Psoas muscle (tissue), 8 donors: ENCODE data around the gene ACSL5. TPM values are rescaled to one million over a fixed set of nuclear protein-coding genes. Genes with fewer than 3 reads are reported as not detected.

Experiments used
- ATAC-seq, 4 donors: fragments of 200-7000 bp; cut with Tn5 transposase; one replicate each; pipeline ENCODE4 v1.9.1; 2020; ENCODE audit warnings: moderate library complexity in 3 of 4, mild to moderate bottlenecking in 2 of 4
- DNase-seq, 2 donors: peaks; one replicate each; pipeline ENCODE4 v3.0.0-alpha.2; 2020
- H3K27ac ChIP-seq: fragments of 200-600 bp; one replicate; pipeline ENCODE4 v1.8.0; 2022
- H3K27me3 ChIP-seq, 3 donors: fragments of 200-600 bp in 1 of 3; one replicate each; pipeline versions ENCODE4 v1.6.1 to v1.8.0; 2013 to 2022; ENCODE audit warnings: low read length in 2 of 3, mild to moderate bottlenecking in 2 of 3, moderate library complexity in 1 of 3; ENCODE audit not compliant: insufficient read depth in 3 of 3
- H3K36me3 ChIP-seq, 2 donors: fragments of 200-600 bp in 1 of 2; one replicate each; pipeline versions ENCODE4 v1.6.1 to v1.8.0; 2013 to 2022; ENCODE audit warnings: low read depth in 1 of 2, mild to moderate bottlenecking in 1 of 2, moderate library complexity in 1 of 2; ENCODE audit not compliant: insufficient read depth in 1 of 2
- H3K4me1 ChIP-seq: fragments of 200-600 bp; one replicate; pipeline ENCODE4 v1.8.0; 2022
- H3K4me3 ChIP-seq: fragments of 200-600 bp; one replicate; pipeline ENCODE4 v1.8.0; 2022; ENCODE audit warnings: mild to moderate bottlenecking
- H3K9me3 ChIP-seq: fragments of 200-600 bp; one replicate; pipeline ENCODE4 v1.8.0; 2022
- CTCF ChIP-seq: fragments of 200-600 bp; IDR thresholded peaks from one replicate; pipeline ENCODE4 v1.8.0; 2022; ENCODE audit warnings: antibody characterized with exemption
- WGBS, 3 donors: extraction: QIAGEN DNeasy Blood & Tissue Kit; methylation state at CpG; one replicate each; pipeline versions ENCODE4 v1.1.6 to v1.1.7; 2013; 5-methylcytosine and 5-hydroxymethylcytosine counted together
- intact Hi-C, 2 donors: fragments of 100-400 bp; cut with DNase I; formaldehyde crosslinking; loops; one replicate each; pipeline versions ENCODE4 v1.11.0 to v1.14.2; 2022
- polyA plus RNA-seq, 3 donors: library from polyadenylated mRNA; stranded (reverse); fragments of 200-250 nt; gene quantifications; one replicate each; pipeline ENCODE4 v1.2.3, GENCODE V29; 2013
- total RNA-seq, 4 donors: library from RNA; stranded (reverse); fragmentation: NEBNext Ultra II Directional in 2 of 4; extraction: Animal tissue kit (Norgen Biotek cat#: 25700) in 2 of 4; gene quantifications; one replicate each; pipeline versions ENCODE4 v1.2.1 to v1.2.4, GENCODE V29; 2021 to 2023
- donor health status: healthy with polysubstance abuse.
- donor health status: DM: no; HTN: no; CAD: no; lungs with moderate emphysema.
- donor health status: Bipolar disorder and iron deficiency.
- donor health status: healthy.
- donor health status: DM: yes; HTN: yes; CAD: no.
- donor health status: DM: no; HTN: no; CAD: no.
- donor health status: DM: no; HTN: no; CAD: no.
- donor health status: DM: yes; HTN: yes; CAD: no.

The ACSL5 gene
- total and polyA plus RNA-seq, 7 donors = 2.2 to 4.5 (median 3.4) TPM

DNA sequence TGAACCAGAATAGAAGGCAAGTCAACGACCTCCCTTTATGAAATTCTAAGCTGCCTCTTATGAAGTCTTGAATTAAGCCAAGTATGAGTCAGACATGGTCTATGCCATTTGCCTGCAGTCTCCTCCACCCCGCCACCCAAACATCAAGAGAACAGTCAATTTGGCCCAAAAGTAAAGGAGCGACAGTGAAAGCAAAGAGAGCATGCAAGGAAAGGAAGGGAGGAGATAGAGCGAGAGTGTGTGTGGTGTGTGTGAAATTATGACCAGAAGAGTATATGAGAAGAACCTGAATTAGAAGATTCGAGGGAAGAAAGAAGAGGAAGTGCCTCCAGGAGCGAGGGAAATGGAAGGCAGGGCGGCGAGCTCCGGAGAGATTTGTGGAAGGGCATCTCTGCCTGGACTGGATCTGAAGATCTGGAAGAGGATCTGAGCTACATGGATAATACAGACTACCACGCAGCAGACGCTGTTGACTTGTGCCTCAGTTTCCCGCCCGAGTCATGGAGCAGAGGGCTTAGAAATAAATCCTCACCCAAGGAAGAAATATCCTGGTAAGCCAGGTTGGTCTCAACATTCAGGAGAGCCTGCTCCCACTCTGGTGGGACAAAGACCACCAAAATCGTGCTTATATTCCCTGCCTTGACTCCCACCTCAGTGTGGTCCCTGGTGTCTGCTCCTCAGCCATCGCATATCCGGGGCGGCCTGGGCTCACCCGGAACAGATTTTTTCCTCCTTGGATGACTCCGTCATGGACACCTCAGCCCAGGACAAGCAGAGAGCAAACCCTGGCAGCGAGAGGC lies 72.3 kb downstream of the ACSL5 start:
- no peaks in the 10 kb centered on the region for H3K9me3 ChIP-seq
- H3K4me1 ChIP-seq = peaks cover 20% of the 10 kb centered on the region
- H3K36me3 ChIP-seq = peaks cover 0 to 53% of the 10 kb centered on the region in 2 donors
- peak overlapping the region; percentile 70 for H3K4me3 ChIP-seq
- H3K27me3 ChIP-seq = no peaks in the 10 kb centered on the region
- ATAC-seq (peak in 3 of 4 donors; percentile 47 to 51 (median 49)), DNase-seq (no peak)
- WGBS, 3 donors = 4% methylated on average over 20 of the region's 20 CpGs
- peak overlapping the region; percentile 84 for H3K27ac ChIP-seq
- intact Hi-C loops = loop anchor here (5.0 to 10.0 kb wide), 2 partner anchors 261 to 264 kb away; partner anchors contain the start of gene GPAM (in 2 of the 2)
- no peak for TF ChIP-seq CTCF

DNA sequence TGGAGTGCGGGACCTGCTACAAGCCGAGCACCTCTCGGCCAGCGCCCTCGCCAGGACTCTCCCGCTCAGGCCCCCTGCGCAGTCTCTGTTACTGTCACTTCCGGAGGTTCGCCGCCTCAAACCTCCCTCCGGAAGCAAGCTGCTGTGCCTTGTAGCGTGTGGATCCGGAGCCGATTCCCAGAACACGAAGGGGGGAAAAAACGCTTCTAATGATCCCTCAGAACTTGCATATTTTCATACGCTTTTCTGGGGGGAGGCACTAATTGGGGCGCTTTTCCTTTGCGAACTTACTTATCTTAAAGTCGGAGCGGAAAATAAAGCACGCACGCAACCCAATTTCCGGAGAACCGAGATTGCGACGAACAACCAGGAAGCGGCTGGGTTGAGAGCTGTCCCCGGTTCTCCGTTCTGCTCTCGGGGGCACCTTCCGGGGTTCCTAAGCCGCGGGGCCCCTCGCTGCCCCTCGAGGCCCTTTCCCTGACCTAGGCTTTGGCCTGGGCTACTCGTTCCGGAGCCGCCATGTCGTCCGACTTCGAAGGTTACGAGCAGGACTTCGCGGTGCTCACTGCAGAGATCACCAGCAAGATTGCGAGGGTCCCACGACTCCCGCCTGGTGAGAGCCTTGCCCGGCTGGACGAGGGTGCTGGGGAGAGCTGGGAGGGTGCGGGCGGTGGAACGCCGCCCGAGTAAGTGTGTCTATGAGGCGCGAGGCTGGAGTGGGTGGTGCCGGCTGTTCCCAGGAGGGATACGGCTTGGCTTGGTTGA lies 73.1 kb downstream of the ACSL5 start, which contains the start of the genes VTI1A and ZDHHC6:
Gene VTI1A (plus strand): TSS at position 361 of the 765 bp plus-strand sequence. CDS start 159 bp downstream, at position 520.
Gene ZDHHC6 (minus strand): TSS at position 60 of the 765 bp plus-strand sequence. CDS start 1,478 bp downstream, outside the sequence.
- intact Hi-C loops = loop anchor here (5.0 to 10.0 kb wide), 2 partner anchors 262 to 265 kb away; partner anchors contain the start of gene GPAM (in 2 of the 2)

GRCh38 chr10:112447620-112447928 lies 73.7 kb downstream of the ACSL5 start:
- H3K36me3 ChIP-seq = peaks cover 0 to 43% of the 10 kb centered on the region in 2 donors
- DNase-seq (no peak), ATAC-seq (no peak)
- H3K27ac ChIP-seq = peak overlapping the region; percentile 84
- WGBS, 3 donors = 3 to 5% (median 4%) methylated on average over 10 of the region's 10 CpGs
- H3K9me3 ChIP-seq = no peaks in the 10 kb centered on the region
- H3K4me3 ChIP-seq = peak overlapping the region; percentile 70
- H3K27me3 ChIP-seq = no peaks in the 10 kb centered on the region
- no peak for TF ChIP-seq CTCF
- intact Hi-C loops = loop anchor here (5.0 to 10.0 kb wide), 2 partner anchors 263 to 265 kb away; partner anchors contain the start of gene GPAM (in 2 of the 2)
- peaks cover 20% of the 10 kb centered on the region for H3K4me1 ChIP-seq

More for the DNA sequence above, 73.1 kb downstream of the ACSL5 start, which contains the start of the genes VTI1A and ZDHHC6:
- no peaks in the 10 kb centered on the region for H3K27me3 ChIP-seq
- peak within 1 kb of the TSS; percentile 70 for H3K4me3 ChIP-seq
- H3K36me3 ChIP-seq = peaks cover 0 to 49% of the 10 kb centered on the region in 2 donors
- peak within 1 kb of the TSS; percentile 84 for H3K27ac ChIP-seq
- H3K9me3 ChIP-seq = no peaks in the 10 kb centered on the region
- ATAC-seq (peak; percentile 97 to 99 (median 99)), DNase-seq (peak; percentile 87 to 94)
- peak; percentile 22 for TF ChIP-seq CTCF
- 0% methylated on average over 59 of the region's 59 CpGs for WGBS, 3 donors
- H3K4me1 ChIP-seq = peaks cover 20% of the 10 kb centered on the region

DNA sequence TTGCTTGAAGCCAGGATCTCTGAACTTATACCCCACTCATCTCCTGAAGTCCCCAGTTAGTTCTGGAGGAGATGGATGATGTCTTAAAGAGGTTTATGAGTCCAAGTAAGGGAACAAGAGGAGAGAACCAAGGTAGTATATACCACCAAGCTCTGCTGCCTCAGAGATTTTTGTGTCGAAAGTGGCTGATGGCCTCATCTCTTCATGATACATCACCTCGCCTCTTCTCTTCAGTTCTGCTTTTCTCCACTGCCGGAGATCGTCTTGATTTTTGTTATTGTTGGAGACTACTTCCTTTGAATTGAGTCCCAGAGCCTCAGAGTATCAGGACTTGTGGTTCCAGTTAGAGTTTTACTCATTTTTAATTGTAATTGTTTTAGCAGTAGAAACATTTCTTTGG lies 75.0 kb downstream of the ACSL5 start:
- Histone ChIP-seq H3K36me3 (peaks cover 0 to 30% of the 10 kb centered on the region in 2 donors), H3K4me3 (no peak overlapping the region), H3K4me1 (peaks cover 20% of the 10 kb centered on the region), H3K27ac (no peak overlapping the region), H3K9me3 (no peaks in the 10 kb centered on the region), H3K27me3 (no peaks in the 10 kb centered on the region)
- no peak for ATAC-seq
- no peak for TF ChIP-seq CTCF
- intact Hi-C loops = loop anchor here (5.0 to 10.0 kb wide), 2 partner anchors 264 to 267 kb away; partner anchors contain the start of gene GPAM (in 2 of the 2)
- DNase-seq = no peak
- 79 to 86% (median 84%) methylated on average over 4 of the region's 4 CpGs for WGBS, 3 donors
